ENCODE measurements around the gene TMEFF1. TPM values are rescaled to one million over a fixed set of nuclear protein-coding genes. Genes with fewer than 3 reads are reported as not detected.

Gene TMEFF1
- total RNA-seq, 1 experiment from 2014 or later, result 65.5 TPM

DNA sequence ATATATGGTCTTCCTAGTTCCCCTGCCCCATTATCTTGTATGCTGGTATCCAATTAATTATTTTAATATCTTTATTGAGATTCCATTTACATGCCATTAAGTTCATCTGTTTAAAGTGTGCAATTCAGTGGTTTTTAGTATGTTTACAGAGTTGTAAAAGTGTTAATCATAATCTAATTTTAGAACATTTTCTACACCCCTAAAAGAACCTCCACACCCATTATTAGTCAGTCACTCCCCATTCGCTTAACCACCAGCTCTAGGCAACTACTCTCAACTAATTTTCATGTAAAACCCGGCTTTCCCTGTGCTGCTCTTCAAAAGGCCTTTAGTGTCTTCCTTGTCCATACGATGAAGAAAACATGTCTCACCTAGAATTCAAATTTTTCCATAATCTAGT, 84.1 kb downstream of the TMEFF1 start:
- no peaks in the 10 kb centered on the region for H3K9me3 ChIP-seq (ENCODE audit: control insufficient read depth, low read depth, low read length)
- no peak overlapping the region for H4K91ac ChIP-seq (ENCODE audit: insufficient read length, low read depth, low read length)
- H2BK15ac ChIP-seq (ENCODE audit: low read depth, low read length), result no peak overlapping the region
- no peaks in the 10 kb centered on the region for H3K27me3 ChIP-seq (ENCODE audit: insufficient read depth, low read length)
- no peak overlapping the region for H2BK5ac ChIP-seq (ENCODE audit: insufficient read length, low read length)
- H3K9ac ChIP-seq (ENCODE audit: extremely low read depth, insufficient read length, low read length), result no peak overlapping the region
- no peak for DNase-seq
- peaks cover 12 to 43% (median 29%) of the 10 kb centered on the region in 3 experiments; a peak in 6 of 7 replicates for H3K36me3 Mint-ChIP-seq (ENCODE audit: insufficient read depth in 1 of 3, low read depth in 3 of 3)
- no peaks in the 10 kb centered on the region for H3K79me2 ChIP-seq (ENCODE audit: insufficient read depth, low read length)
- H3K4me1 Mint-ChIP-seq, result no peaks in the 10 kb centered on the region
- no peak overlapping the region for H2BK12ac ChIP-seq (ENCODE audit: insufficient read length, low read depth, low read length)
- no peaks in the 10 kb centered on the region for H3K27me3 Mint-ChIP-seq (ENCODE audit: low read depth)
- H3K79me1 ChIP-seq (ENCODE audit: insufficient read depth, low read depth, low read length, poor library complexity, severe bottlenecking), result no peaks in the 10 kb centered on the region
- H3K4me3 Mint-ChIP-seq, result no peak overlapping the region
- TF ChIP-seq, protein P1, sequence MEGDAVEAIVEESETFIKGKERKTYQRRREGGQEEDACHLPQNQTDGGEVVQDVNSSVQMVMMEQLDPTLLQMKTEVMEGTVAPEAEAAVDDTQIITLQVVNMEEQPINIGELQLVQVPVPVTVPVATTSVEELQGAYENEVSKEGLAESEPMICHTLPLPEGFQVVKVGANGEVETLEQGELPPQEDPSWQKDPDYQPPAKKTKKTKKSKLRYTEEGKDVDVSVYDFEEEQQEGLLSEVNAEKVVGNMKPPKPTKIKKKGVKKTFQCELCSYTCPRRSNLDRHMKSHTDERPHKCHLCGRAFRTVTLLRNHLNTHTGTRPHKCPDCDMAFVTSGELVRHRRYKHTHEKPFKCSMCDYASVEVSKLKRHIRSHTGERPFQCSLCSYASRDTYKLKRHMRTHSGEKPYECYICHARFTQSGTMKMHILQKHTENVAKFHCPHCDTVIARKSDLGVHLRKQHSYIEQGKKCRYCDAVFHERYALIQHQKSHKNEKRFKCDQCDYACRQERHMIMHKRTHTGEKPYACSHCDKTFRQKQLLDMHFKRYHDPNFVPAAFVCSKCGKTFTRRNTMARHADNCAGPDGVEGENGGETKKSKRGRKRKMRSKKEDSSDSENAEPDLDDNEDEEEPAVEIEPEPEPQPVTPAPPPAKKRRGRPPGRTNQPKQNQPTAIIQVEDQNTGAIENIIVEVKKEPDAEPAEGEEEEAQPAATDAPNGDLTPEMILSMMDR (conservative IDR thresholded peaks at IDR 0.05), result no peak
- no peak overlapping the region for H3K18ac ChIP-seq (ENCODE audit: insufficient read length, low read depth, low read length)
- H3K23ac ChIP-seq (ENCODE audit: insufficient read length, low read depth, low read length), result no peak overlapping the region
- H3K27ac ChIP-seq (ENCODE audit: insufficient read length, low read depth, low read length), result no peak overlapping the region
- H3K4ac ChIP-seq (ENCODE audit: low read depth, low read length), result no peak overlapping the region
- H3T11ph ChIP-seq (ENCODE audit: low read length), result no peak overlapping the region
- H4K20me1 ChIP-seq (ENCODE audit: control insufficient read depth, insufficient read depth, insufficient read length), result peaks cover 3% of the 10 kb centered on the region
- H3K4me1 ChIP-seq (ENCODE audit: insufficient read depth, low read length), result no peaks in the 10 kb centered on the region
- H2AFZ ChIP-seq (ENCODE audit: low read length), result no peak overlapping the region
- WGBS (ENCODE audit: extremely low coverage, insufficient read length, low lambda C conversion rate), result no CpG with 5 or more reads among the region's 3 CpGs
- H4K5ac ChIP-seq (ENCODE audit: insufficient read length, low read depth, low read length), result no peak overlapping the region
- H4K8ac ChIP-seq (replicated peaks; ENCODE audit: insufficient read length, low read depth, low read length), result no peak overlapping the region
- no peak overlapping the region for H3K14ac ChIP-seq (ENCODE audit: insufficient read depth, low read length)
- H2AK5ac ChIP-seq (ENCODE audit: insufficient read length, low read length), result no peak overlapping the region
- no peak overlapping the region for H2BK20ac ChIP-seq (ENCODE audit: low read depth, low read length, poor library complexity, severe bottlenecking)
- no peaks in the 10 kb centered on the region for H3K9me3 Mint-ChIP-seq
- no peaks in the 10 kb centered on the region for H3K23me2 ChIP-seq (ENCODE audit: insufficient read length, low read depth, low read length, poor library complexity, severe bottlenecking)
- no peak overlapping the region for H2BK120ac ChIP-seq (ENCODE audit: low read depth, low read length, poor library complexity, severe bottlenecking)
- H3K27ac Mint-ChIP-seq, result no peak overlapping the region
- H3K56ac ChIP-seq (ENCODE audit: insufficient read length, low read depth, low read length), result no peak overlapping the region
- H3K4me2 ChIP-seq (ENCODE audit: insufficient read depth, insufficient read length, low read length), result no peak overlapping the region
